GM12872 (cell line): ENCODE data around the gene ANKRD33.

ENCODE experiments used
- TF ChIP-seq, protein P1 (sequence below): IDR thresholded peaks from 3 replicates; pipeline ENCODE4 v1.5.1; 2011; ENCODE audit warnings: low read depth, mild to moderate bottlenecking, low read length, moderate library complexity; ENCODE audit not compliant: insufficient read depth

The ANKRD33 gene

DNA sequence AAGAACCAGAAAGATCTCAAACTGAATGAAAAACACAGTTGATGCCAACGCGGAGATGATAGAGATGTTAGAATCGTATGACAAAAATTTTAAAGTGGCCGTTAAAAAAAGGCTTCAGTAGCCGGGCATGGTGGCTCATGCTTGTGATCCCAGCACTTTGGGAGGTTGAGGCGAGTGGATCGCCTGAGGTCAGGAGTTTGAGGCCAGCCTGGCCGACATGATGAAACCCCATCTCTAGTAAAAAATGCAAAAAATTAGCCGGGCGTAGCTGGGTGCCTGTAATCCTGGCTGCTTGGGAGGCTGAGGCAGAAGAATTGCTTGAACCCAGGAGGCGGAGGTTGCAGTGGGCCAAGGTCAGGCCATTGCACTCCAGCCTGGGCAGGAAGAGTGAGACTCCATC lies 14.0 kb downstream of the ANKRD33 start:
- TF ChIP-seq, protein P1, sequence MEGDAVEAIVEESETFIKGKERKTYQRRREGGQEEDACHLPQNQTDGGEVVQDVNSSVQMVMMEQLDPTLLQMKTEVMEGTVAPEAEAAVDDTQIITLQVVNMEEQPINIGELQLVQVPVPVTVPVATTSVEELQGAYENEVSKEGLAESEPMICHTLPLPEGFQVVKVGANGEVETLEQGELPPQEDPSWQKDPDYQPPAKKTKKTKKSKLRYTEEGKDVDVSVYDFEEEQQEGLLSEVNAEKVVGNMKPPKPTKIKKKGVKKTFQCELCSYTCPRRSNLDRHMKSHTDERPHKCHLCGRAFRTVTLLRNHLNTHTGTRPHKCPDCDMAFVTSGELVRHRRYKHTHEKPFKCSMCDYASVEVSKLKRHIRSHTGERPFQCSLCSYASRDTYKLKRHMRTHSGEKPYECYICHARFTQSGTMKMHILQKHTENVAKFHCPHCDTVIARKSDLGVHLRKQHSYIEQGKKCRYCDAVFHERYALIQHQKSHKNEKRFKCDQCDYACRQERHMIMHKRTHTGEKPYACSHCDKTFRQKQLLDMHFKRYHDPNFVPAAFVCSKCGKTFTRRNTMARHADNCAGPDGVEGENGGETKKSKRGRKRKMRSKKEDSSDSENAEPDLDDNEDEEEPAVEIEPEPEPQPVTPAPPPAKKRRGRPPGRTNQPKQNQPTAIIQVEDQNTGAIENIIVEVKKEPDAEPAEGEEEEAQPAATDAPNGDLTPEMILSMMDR, result no peak

DNA sequence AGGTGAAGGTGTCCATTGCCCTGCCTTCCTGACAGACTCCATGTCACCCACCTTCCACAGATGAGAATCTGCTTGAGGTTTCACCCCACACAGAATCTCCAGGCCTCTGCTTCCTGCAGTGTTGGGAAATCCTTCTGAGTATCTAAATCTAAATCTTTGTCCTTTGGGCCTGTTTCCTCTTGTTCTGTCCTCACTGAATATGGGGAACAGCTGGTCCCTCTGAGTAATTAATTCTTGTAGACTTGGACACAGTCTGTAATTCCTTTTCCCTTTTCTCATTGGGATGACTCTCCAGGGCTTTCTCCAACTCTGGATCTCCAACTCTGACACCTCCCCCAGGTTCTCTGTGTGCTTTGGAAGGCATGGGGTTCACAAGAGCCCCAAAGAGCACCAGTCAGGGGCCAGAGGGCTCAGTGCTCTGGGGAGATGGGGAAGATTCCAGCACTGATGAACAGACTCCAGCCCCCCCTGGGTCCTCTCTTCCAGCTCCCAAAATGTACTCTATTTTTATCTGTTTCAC lies 17.1 kb downstream of the ANKRD33 start:
- TF ChIP-seq, protein P1, result no peak

DNA sequence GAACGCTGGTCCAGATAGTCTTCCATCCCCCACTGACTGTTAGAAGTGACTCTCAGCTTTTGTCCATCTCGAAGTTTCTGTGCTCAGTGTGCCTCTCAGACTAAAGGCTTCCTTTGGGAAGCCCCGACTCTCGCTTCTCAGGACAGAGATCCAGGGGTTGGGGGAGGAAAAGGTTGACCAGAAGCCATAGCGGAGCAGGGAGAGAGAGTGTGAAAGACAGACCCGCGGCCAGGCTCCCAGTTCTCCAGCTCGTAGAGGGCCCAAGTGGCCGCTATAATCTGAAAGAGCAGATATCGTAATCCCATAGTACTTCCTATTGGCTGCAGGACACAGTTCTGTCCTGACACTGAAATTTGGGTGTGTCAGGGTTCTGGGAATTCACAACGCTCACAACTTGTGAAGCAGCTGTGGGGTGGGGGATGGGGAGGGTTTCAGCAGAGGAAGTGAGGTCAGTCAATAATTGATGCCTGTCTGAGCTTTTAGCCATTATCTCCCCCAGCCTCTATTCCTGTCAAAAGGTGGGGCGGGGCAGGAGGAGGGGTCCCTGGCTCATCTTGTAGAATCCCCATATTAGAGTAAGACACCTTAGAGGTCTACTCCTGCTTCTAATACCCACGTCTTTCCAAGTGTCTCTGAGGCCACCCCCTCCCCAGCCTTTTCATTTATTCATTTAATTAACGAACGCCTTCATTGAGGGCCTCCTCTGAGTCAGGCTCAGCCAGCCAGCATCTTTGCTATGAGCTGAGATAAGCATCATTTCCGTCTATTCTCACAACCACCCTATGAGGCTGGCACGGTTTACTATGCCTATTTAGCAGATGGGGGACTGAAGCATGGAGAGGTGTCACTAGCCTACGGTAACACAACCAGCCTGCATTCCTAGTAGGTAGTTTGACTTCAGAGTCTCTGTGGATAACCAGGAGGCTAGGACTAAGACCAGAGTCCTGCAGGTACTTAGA lies 17.8 kb downstream of the ANKRD33 start:
- TF ChIP-seq, protein P1, result no peak

DNA sequence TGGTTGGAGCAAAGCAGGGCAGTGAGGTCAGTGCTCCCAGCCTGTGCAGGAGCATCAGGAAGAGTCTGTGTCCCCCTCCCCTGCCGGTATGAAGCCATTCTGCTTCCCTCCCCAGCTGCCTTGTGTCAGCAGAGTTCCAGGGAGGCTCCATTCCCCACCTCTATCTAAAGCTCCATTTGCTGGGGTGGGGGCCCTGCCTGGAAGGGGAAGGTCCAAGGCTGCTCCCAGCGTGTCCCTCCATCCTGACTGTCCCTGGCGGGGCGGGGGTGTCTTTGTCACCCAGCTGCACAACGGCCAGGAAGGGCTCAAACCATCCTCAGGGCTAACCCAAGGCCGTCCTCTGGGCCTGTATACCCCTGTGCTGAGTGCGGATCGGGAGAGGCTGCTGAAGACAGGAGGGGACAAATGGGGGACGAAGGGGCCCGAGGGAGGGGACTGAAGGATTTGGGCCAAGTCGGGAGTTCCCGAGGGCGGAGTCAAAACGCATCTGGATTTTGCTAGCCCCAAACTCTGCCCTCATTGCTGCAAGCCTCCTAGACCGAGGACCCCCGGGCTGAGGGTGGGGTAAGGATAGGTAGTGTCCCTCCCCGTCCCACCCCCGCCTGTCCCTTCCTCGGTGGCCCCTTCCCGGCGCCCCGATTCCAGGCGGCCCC lies 18.7 kb downstream of the ANKRD33 start:
- TF ChIP-seq, protein P1, result no peak

DNA sequence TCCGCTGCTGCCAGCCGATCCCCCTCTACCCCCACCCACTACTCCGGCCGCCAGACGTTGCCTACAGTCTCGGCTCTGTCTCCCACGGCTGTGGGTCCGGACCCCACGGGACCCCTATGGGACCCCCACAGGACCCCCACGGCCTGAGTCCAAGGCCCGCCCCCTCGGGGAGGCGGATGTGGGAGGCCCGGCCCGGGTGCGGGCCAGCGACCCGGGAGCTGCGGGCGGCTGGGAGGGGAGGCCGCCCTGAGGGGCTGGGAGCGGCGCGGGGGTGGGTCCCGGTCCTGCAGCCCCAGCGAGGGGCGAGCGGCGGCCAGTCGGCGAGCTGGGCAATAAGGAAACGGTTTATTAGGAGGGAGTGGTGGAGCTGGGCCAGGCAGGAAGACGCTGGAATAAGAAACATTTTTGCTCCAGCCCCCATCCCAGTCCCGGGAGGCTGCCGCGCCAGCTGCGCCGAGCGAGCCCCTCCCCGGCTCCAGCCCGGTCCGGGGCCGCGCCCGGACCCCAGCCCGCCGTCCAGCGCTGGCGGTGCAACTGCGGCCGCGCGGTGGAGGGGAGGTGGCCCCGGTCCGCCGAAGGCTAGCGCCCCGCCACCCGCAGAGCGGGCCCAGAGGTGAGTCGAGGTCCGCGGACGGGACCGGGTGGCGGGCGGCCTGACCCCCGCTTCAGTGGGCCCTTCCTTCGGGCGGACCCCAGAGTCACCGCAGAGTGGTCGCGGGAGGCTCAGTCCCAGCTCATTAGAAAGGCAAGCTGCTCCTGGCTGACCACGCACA lies 19.4 kb downstream of the ANKRD33 start, which contains the start of gene ACVRL1:
Gene ACVRL1 (plus strand): TSS at position 422 of the 773 bp plus-strand sequence. CDS start 4,971 bp downstream, outside the sequence.
- TF ChIP-seq, protein P1, result no peak

DNA sequence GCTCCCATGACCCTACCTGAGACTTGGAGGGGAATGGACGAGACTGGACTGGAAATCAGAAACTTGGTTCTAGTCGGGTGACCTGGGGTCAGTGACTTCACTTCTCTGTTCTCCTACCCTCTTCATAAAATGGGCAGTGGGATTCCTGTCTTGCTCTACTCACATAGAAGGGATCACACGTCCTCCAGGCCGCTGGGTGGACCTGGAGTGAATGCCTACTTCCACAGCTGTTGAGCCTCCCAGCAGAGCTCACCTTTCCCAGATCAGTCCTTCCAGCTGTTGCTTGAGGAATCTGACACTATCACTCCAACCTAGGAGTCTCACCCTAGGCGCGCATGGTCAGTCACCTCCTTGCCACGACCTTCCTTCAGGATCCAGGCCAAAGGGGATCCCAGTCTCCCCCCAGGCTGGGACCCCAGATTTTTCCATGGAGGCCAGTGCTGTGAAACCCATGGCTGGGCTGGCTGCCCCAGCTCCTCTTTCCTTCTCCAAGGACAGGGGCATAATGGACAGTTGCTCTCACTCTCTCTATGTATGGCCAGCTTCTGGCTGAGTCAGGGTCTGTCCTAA lies 20.0 kb downstream of the ANKRD33 start:
- TF ChIP-seq, protein P1, result no peak
